Spleen (tissue), 7 donors: ENCODE measurements around the gene TSPAN9.

ENCODE experiments used
- POLR2AphosphoS5 ChIP-seq, 3 donors: sonication (generic); formaldehyde crosslinking; IDR thresholded peaks; one replicate each; pipeline ENCODE4 v1.5.1; 2017; ENCODE audit warnings: antibody characterized with exemption in 3 of 3
- TF ChIP-seq, protein P1 (sequence below), 11 experiments: fragments of 200-600 bp in 7 of 11; fragments of 450-650 bp in 4 of 11; sonication (generic) in 4 of 11; IDR thresholded peaks in 8 of 11; conservative IDR thresholded peaks in 3 of 11; 1 replicate in 7 of 11; 2 replicates in 4 of 11; pipeline versions ENCODE4 v1.4.0 to v1.8.0; 2016 to 2021; ENCODE audit warnings: antibody characterized with exemption in 11 of 11, inconsistent platforms in 4 of 11, mild to moderate bottlenecking in 1 of 11
- donor health status: DM: no; HTN: no; CAD: no; lungs with moderate emphysema.
- donor health status: DM: no; HTN: no; CAD: no.
- donor health status: DM: no; HTN: no; CAD: no.

DNA sequence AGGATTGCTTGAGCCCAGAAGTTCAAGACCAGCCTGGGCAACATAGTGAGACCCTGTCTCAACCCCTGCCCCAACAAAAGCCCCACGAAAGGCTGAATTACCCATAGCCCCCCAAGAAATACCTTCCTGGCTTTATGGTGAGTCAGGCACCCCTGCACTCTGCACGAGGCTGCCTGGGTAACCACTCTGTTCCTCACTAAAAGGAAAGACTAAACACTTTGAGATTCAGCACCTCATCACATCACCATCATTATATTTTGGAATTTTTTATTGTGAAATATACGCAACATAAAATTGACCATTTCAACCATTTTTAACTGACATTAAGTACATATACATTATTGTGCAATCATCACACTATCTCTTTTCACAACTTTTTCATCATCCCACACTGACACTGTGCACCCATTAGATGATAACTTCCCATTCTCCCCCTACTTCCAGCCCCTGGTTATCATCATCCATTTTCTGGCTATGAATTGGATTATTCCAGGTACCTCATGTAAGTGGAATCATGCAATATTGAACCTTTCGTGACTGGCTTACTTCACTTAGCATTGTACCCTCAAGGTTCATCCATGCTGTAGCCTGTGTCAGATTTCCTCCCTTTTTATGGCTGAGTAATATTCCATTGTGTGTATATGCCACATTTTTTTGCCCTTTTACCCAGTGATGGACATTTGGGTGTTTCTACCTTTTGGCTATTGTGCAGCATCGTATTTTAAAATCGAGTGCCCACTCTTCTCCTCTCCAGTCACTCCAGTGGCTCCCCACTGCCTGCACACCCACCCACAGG, 51.5 kb downstream of the TSPAN9 start:
- TF ChIP-seq POLR2AphosphoS5 (IDR thresholded peaks at IDR 0.05) = no peak
- TF ChIP-seq, protein P1, sequence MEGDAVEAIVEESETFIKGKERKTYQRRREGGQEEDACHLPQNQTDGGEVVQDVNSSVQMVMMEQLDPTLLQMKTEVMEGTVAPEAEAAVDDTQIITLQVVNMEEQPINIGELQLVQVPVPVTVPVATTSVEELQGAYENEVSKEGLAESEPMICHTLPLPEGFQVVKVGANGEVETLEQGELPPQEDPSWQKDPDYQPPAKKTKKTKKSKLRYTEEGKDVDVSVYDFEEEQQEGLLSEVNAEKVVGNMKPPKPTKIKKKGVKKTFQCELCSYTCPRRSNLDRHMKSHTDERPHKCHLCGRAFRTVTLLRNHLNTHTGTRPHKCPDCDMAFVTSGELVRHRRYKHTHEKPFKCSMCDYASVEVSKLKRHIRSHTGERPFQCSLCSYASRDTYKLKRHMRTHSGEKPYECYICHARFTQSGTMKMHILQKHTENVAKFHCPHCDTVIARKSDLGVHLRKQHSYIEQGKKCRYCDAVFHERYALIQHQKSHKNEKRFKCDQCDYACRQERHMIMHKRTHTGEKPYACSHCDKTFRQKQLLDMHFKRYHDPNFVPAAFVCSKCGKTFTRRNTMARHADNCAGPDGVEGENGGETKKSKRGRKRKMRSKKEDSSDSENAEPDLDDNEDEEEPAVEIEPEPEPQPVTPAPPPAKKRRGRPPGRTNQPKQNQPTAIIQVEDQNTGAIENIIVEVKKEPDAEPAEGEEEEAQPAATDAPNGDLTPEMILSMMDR (IDR thresholded peaks at IDR 0.05 in 8 of 11, conservative IDR thresholded peaks at IDR 0.05 in 3 of 11) = no peak
